ENCODE measurements around the gene NPEPL1. TPM values are rescaled to one million over a fixed set of nuclear protein-coding genes. Genes with fewer than 3 reads are reported as not detected.
"Not testable (repeated sequence)": the region's sequence is repeated elsewhere in the genome, so short reads cannot be mapped to it uniquely, and the experiment has no call there.

Gene NPEPL1
- total RNA-seq, 2 experiments from 2014 or later: 37.8 to 41.3 TPM

DNA sequence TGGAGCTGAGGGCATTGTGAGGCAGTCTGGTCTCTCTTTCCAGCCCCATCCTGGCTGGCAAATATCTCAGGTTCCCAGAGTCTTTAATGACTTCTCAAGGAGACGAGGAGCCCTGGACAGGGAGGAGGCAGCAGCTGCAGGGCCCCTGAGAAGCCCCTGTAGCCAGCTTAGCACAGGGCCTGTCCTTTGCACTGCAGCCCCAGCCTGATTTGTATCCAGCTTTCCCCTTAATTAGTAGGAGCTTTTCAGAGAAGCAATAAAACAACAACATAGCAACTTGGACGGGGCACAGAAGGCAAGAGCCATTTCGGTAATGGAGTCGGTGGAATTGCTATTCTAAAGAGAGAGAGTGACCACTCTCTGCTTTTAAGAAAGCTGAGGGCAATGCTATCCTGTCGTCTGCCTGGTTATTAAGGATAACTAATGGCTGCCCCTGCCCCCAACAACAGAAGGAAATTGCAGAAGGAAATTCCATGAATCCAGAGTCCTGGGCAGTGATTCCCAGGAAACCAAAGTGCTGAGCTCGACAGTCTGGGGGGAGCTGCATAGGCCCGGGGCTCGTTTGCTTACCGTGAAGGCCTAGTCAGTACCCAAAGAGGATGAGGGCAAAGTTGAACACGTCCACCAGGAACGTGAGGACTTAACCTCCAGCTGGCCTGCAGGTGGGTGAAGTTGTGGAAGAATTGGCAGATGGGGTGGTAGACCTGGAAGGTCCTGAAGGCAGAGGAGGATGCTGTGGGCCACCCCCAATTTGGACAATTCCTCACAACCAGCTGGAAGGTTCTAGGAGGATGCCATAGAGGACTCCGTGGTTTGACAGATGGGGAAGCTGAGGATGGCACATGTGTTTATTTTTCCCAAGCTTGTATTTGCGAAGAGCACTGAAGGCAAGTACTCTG is 50.3 kb downstream of the NPEPL1 start:
- DNase-seq (no peak), ATAC-seq (ENCODE audit: low read depth) (no peak)
- H3K27ac Mint-ChIP-seq: no peak overlapping the region
- H3K36me3 Mint-ChIP-seq: no peaks in the 10 kb centered on the region
- POLR2A ChIA-PET: no interaction called here
- no peaks in the 10 kb centered on the region for H3K4me1 Mint-ChIP-seq
- peaks cover 53% of the 10 kb centered on the region for H3K27me3 Mint-ChIP-seq
- H3K9me3 Mint-ChIP-seq: no peaks in the 10 kb centered on the region
- no peak overlapping the region for H3K4me3 Mint-ChIP-seq

- no peak for DNase-seq
- Mint-ChIP-seq H3K36me3 (no peaks in the 10 kb centered on the region), H3K27ac (peak overlapping the region; percentile 26), H3K4me1 (no peaks in the 10 kb centered on the region), H3K27me3 (peaks cover 48% of the 10 kb centered on the region), H3K4me3 (no peak overlapping the region), H3K9me3 (no peaks in the 10 kb centered on the region)
- POLR2A ChIA-PET: no interaction called here
- no peak for ATAC-seq (ENCODE audit: low read depth)
Measured at GRCh38 chr20:58743929-58744534, 51.4 kb downstream of the NPEPL1 start.

- H3K4me1 Mint-ChIP-seq: no peaks in the 10 kb centered on the region
- POLR2A ChIA-PET: no interaction called here
- H3K27me3 Mint-ChIP-seq: peaks cover 41% of the 10 kb centered on the region
- H3K27ac Mint-ChIP-seq: no peak overlapping the region
- ATAC-seq (ENCODE audit: low read depth) (no peak), DNase-seq (no peak)
- H3K9me3 Mint-ChIP-seq: no peaks in the 10 kb centered on the region
- H3K36me3 Mint-ChIP-seq: no peaks in the 10 kb centered on the region
- no peak overlapping the region for H3K4me3 Mint-ChIP-seq
Measured at GRCh38 chr20:58744836-58745235, 52.2 kb downstream of the NPEPL1 start.

DNA sequence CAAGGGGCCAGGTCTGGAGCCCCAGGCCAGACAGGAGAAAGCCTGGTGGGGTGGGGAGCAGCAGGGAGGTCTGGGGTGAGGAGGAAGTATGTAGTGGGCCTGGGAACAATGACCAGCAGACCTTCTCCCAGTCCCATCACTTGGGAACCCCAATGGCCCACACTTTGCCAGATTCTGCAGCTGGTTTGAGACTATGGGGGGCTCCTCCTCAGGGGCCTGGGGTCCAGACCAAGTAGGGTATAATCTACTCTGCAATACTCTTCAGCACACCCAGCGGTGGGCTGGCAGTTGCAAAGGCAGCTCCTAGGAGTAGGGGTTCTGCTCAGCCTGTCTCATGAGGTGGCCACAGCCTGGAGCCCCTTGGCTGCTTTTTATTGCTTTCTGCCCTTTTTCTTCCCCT is 52.8 kb downstream of the NPEPL1 start:
- DNase-seq (no peak), ATAC-seq (ENCODE audit: low read depth) (no peak)
- Mint-ChIP-seq H3K9me3 (no peaks in the 10 kb centered on the region), H3K36me3 (no peaks in the 10 kb centered on the region), H3K27me3 (peaks cover 38% of the 10 kb centered on the region), H3K4me1 (no peaks in the 10 kb centered on the region), H3K27ac (no peak overlapping the region), H3K4me3 (no peak overlapping the region)
- POLR2A ChIA-PET: interaction anchor here (0.5 kb wide), 1 partner anchor 54 kb away, joined by 5 read pairs; no protein-coding TSS in a partner anchor

DNA sequence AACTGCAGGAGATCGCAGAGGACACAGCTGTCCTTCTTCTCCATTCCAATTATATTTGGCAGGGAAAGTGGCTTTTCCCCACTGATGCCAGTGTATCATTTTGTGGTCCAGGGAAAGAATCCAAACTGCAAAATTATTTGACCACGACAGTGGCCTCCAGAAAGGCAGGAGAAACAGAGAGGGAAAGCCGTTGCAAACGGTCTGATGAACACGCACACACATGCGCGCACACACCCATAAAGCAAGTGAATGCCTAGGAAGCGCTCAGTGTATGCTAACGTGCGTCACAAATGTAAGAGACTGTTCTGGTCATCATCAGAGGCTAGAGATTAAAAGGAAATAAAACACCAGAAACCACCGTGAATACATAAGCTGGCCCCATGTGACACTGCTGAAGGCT is 54.0 kb downstream of the NPEPL1 start:
- Mint-ChIP-seq H3K27ac (no peak overlapping the region), H3K36me3 (no peaks in the 10 kb centered on the region), H3K4me1 (no peaks in the 10 kb centered on the region), H3K27me3 (peaks cover 31% of the 10 kb centered on the region), H3K4me3 (no peak overlapping the region), H3K9me3 (no peaks in the 10 kb centered on the region)
- POLR2A ChIA-PET: no interaction called here
- ATAC-seq (ENCODE audit: low read depth) (no peak), DNase-seq (no peak)

GRCh38 chr20:58747211-58747610 is 54.6 kb downstream of the NPEPL1 start:
- Mint-ChIP-seq H3K27ac (no peak overlapping the region), H3K27me3 (peaks cover 31% of the 10 kb centered on the region), H3K4me1 (no peaks in the 10 kb centered on the region), H3K9me3 (no peaks in the 10 kb centered on the region), H3K36me3 (no peaks in the 10 kb centered on the region), H3K4me3 (no peak overlapping the region)
- DNase-seq: no peak
- POLR2A ChIA-PET: no interaction called here
- no peak for ATAC-seq (ENCODE audit: low read depth)

GRCh38 chr20:58748618-58749017 is 56.0 kb downstream of the NPEPL1 start:
- Mint-ChIP-seq H3K36me3 (no peaks in the 10 kb centered on the region), H3K9me3 (no peaks in the 10 kb centered on the region), H3K27ac (no peak overlapping the region), H3K4me3 (no peak overlapping the region), H3K4me1 (no peaks in the 10 kb centered on the region), H3K27me3 (peaks cover 24% of the 10 kb centered on the region)
- ATAC-seq (ENCODE audit: low read depth): no peak
- POLR2A ChIA-PET: no interaction called here
- no peak for DNase-seq

DNA sequence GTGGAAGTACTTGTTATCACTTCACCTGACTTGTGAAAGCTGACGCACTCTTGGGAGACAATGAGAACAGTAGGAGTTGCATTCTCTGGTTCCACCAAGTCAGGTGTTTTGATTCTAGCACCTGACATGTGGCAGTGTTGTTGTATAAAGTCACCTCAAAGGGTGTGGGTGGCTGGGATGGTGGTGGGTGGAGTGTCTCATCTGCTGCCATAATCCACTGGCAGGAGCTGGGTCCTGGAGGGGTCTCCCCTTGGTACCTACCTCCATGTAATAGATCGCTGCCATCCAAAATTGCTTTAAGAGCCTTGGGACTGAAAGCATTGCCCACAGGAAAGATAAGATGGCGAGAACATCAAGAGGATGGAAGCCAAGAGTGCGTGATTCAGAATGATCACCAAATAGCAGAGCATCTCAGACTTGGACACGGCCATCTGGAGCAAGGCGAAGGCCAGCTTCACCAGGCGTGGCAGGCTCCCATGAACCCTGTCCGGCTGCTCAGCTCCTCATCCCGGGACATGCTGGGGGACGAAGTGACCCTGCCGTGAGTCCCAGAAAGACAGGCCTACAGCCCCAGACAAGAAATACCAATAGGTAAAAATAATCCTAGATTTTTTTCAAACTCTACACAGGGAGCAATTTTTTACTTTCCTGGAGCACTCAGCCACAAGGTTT is 56.6 kb downstream of the NPEPL1 start:
- H3K27me3 Mint-ChIP-seq: peaks cover 22% of the 10 kb centered on the region
- no peaks in the 10 kb centered on the region for H3K9me3 Mint-ChIP-seq
- H3K36me3 Mint-ChIP-seq: no peaks in the 10 kb centered on the region
- POLR2A ChIA-PET: no interaction called here
- no peak for DNase-seq
- no peak overlapping the region for H3K27ac Mint-ChIP-seq
- no peak overlapping the region for H3K4me3 Mint-ChIP-seq
- no peaks in the 10 kb centered on the region for H3K4me1 Mint-ChIP-seq
- ATAC-seq (ENCODE audit: low read depth): no peak

DNA sequence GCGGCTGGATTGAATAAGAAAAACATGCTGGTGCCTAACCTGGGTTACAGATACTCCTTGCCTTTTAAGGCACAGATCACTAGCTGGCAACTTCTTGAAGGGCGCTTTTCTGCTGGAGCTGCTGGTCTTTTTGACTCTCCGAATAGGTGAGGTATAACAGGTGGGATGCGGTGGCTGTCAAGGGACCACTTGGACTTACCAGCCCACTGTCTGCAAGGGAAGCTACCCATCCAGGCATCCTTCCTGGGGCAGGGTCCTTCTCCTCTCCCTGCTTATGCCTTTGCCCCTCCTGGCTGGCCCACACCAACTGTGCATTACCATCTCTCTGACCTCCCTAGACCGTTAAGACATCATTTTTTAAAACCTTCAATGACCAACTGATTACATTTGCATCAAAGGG is 57.4 kb downstream of the NPEPL1 start:
- ATAC-seq (ENCODE audit: low read depth) (no peak), DNase-seq (no peak)
- Mint-ChIP-seq H3K9me3 (no peaks in the 10 kb centered on the region), H3K4me3 (no peak overlapping the region), H3K4me1 (no peaks in the 10 kb centered on the region), H3K27ac (no peak overlapping the region), H3K36me3 (no peaks in the 10 kb centered on the region), H3K27me3 (peaks cover 18% of the 10 kb centered on the region)
- POLR2A ChIA-PET: no interaction called here

DNA sequence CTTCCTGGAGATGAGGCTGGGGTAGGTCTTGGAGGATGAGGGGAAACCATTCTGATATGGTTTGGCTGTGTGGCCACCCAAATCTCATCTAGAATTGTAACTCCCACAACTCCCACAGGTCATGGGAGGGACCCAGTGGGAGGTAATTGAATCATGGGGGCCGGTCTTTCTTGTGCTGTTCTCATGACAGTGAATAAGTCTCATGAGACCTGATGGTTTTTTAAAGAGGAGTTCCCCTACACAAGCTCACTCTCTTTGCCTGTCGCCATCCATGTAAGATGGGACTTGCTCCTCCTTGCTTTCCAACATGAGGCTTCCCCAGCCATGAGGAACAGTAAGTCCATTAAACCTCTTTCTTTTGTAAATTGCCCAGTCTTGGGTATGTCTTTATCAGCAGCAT is 58.1 kb downstream of the NPEPL1 start:
- H3K4me3 Mint-ChIP-seq; H3K27ac Mint-ChIP-seq; ATAC-seq (ENCODE audit: low read depth); H3K36me3 Mint-ChIP-seq; DNase-seq; H3K9me3 Mint-ChIP-seq; H3K4me1 Mint-ChIP-seq; POLR2A ChIA-PET: not testable (repeated sequence)
- H3K27me3 Mint-ChIP-seq: peaks cover 16% of the 10 kb centered on the region

GRCh38 chr20:58751979-58752378 is 59.4 kb downstream of the NPEPL1 start:
- Mint-ChIP-seq H3K4me3 (no peak overlapping the region), H3K27me3 (peaks cover 11% of the 10 kb centered on the region), H3K36me3 (no peaks in the 10 kb centered on the region), H3K27ac (peak overlapping the region; percentile 11), H3K4me1 (peaks cover 4% of the 10 kb centered on the region), H3K9me3 (no peaks in the 10 kb centered on the region)
- DNase-seq (no peak), ATAC-seq (ENCODE audit: low read depth) (no peak)
- POLR2A ChIA-PET: no interaction called here

GRCh38 chr20:58752565-58752964 is 60.0 kb downstream of the NPEPL1 start:
- POLR2A ChIA-PET: no interaction called here
- no peaks in the 10 kb centered on the region for H3K36me3 Mint-ChIP-seq
- H3K4me3 Mint-ChIP-seq: no peak overlapping the region
- H3K27ac Mint-ChIP-seq: no peak overlapping the region
- H3K27me3 Mint-ChIP-seq: peaks cover 12% of the 10 kb centered on the region
- H3K9me3 Mint-ChIP-seq: no peaks in the 10 kb centered on the region
- no peak for ATAC-seq (ENCODE audit: low read depth)
- H3K4me1 Mint-ChIP-seq: peaks cover 5% of the 10 kb centered on the region
- no peak for DNase-seq

- H3K27ac Mint-ChIP-seq: no peak overlapping the region
Measured at GRCh38 chr20:58753267-58753921, 60.8 kb downstream of the NPEPL1 start.

More at GRCh38 chr20:58753267-58753921, 60.8 kb downstream of the NPEPL1 start:
- Mint-ChIP-seq H3K4me1 (peaks cover 5% of the 10 kb centered on the region), H3K4me3 (no peak overlapping the region), H3K36me3 (no peaks in the 10 kb centered on the region), H3K27me3 (peaks cover 14% of the 10 kb centered on the region), H3K9me3 (no peaks in the 10 kb centered on the region)
- DNase-seq (no peak), ATAC-seq (ENCODE audit: low read depth) (no peak)
- POLR2A ChIA-PET: no interaction called here
